ENCODE results near the gene ACAD8.

Gene ACAD8

GRCh38 chr11:134288486-134288885 is 35.1 kb downstream of the ACAD8 start:
- TF ChIP-seq CTCF (IDR thresholded peaks at IDR 0.05; ENCODE audit: insufficient read depth, low read depth, low read length, missing control alignments): no peak
- no peak overlapping the region for H3K4me3 ChIP-seq (ENCODE audit: low read depth, low read length)
- DNase-seq (ENCODE audit: low read depth): no peak

- TF ChIP-seq CTCF (IDR thresholded peaks at IDR 0.05; ENCODE audit: insufficient read depth, low read depth, low read length, missing control alignments): no peak
- DNase-seq (ENCODE audit: low read depth): no peak
- H3K4me3 ChIP-seq (ENCODE audit: low read depth, low read length): no peak overlapping the region
These were observed 35.8 kb downstream of the ACAD8 start for GRCh38 chr11:134289167-134289566.

- H3K4me3 ChIP-seq (ENCODE audit: low read depth, low read length): no peak overlapping the region
- DNase-seq (ENCODE audit: low read depth): no peak
- no peak for TF ChIP-seq CTCF (IDR thresholded peaks at IDR 0.05; ENCODE audit: insufficient read depth, low read depth, low read length, missing control alignments)
These were observed 36.4 kb downstream of the ACAD8 start for GRCh38 chr11:134289789-134290188.

- no peak overlapping the region for H3K4me3 ChIP-seq (ENCODE audit: low read depth, low read length)
- no peak for DNase-seq (ENCODE audit: low read depth)
- TF ChIP-seq CTCF (IDR thresholded peaks at IDR 0.05; ENCODE audit: insufficient read depth, low read depth, low read length, missing control alignments): no peak
These were observed 37.3 kb downstream of the ACAD8 start for GRCh38 chr11:134290646-134291045.

GRCh38 chr11:134291196-134291595 is 37.8 kb downstream of the ACAD8 start:
- no peak overlapping the region for H3K4me3 ChIP-seq (ENCODE audit: low read depth, low read length)
- no peak for TF ChIP-seq CTCF (IDR thresholded peaks at IDR 0.05; ENCODE audit: insufficient read depth, low read depth, low read length, missing control alignments)
- DNase-seq (ENCODE audit: low read depth): no peak

GRCh38 chr11:134292661-134293060 is 39.3 kb downstream of the ACAD8 start:
- DNase-seq (ENCODE audit: low read depth): no peak
- no peak overlapping the region for H3K4me3 ChIP-seq (ENCODE audit: low read depth, low read length)
- no peak for TF ChIP-seq CTCF (IDR thresholded peaks at IDR 0.05; ENCODE audit: insufficient read depth, low read depth, low read length, missing control alignments)
